Ovary (tissue), 9 donors: Measurements from ENCODE around the gene PYCR2. TPM values are rescaled to one million over a fixed set of nuclear protein-coding genes. Genes with fewer than 3 reads are reported as not detected.
"Not testable (repeated sequence)": the region's sequence is repeated elsewhere in the genome, so short reads cannot be mapped to it uniquely, and the experiment has no call there.

ENCODE experiments used
- DNase-seq, 5 donors: peaks; one replicate each; pipeline ENCODE4 v3.0.0-alpha.2; 2019 to 2020
- H3K27ac ChIP-seq, 2 donors: fragments of 200-600 bp; one replicate each; pipeline versions ENCODE4 v1.5.1 to v1.8.0; 2019 to 2022
- H3K27me3 ChIP-seq: fragments of 200-600 bp; one replicate; pipeline ENCODE4 v1.8.0; 2022
- H3K36me3 ChIP-seq: fragments of 200-600 bp; sonication (generic); one replicate; pipeline ENCODE4 v1.5.1; 2019
- H3K4me1 ChIP-seq: one replicate; pipeline ENCODE4 v1.8.1; 2013; ENCODE audit warnings: mild to moderate bottlenecking, moderate library complexity; ENCODE audit not compliant: insufficient read depth
- H3K4me3 ChIP-seq: fragments of 200-600 bp; sonication (generic); one replicate; pipeline ENCODE4 v1.5.1; 2017
- H3K9me3 ChIP-seq, 2 donors: fragments of 200-600 bp in 1 of 2; sonication (generic) in 1 of 2; one replicate each; pipeline versions ENCODE4 v1.5.1 to v1.8.1; 2013 to 2019; ENCODE audit warnings: mild to moderate bottlenecking in 1 of 2, moderate library complexity in 1 of 2
- EP300 ChIP-seq: sonication (generic); formaldehyde crosslinking; IDR thresholded peaks from one replicate; pipeline ENCODE4 v1.6.1; 2017; ENCODE audit warnings: antibody characterized with exemption
- POLR2A ChIP-seq: fragments of 450-650 bp; IDR thresholded peaks from one replicate; pipeline ENCODE4 v1.6.1; 2017; ENCODE audit warnings: antibody characterized with exemption, mild to moderate bottlenecking, moderate library complexity
- WGBS, 3 donors: extraction: QIAGEN DNeasy Blood & Tissue Kit in 1 of 3; methylation state at CpG; one replicate each; pipeline versions ENCODE4 v1.1.5 to v1.1.7; 2013 to 2017; 5-methylcytosine and 5-hydroxymethylcytosine counted together
- intact Hi-C, 4 donors: fragments of 100-400 bp; cut with DNase I; formaldehyde crosslinking; loops; one replicate each; pipeline versions ENCODE4 v1.11.0 to v1.15.1; 2022 to 2023
- polyA plus RNA-seq, 2 donors: library from polyadenylated mRNA; stranded (reverse); fragments of 200-250 nt in 1 of 2; fragments of 350-450 nt in 1 of 2; fragmentation: Illumina TruSeq in 1 of 2; extraction: RNeasy Lipid Tissue Mini Kit (QIAGEN cat#74804) in 1 of 2; gene quantifications; one replicate each; pipeline ENCODE4 v1.2.3, GENCODE V29; 2013 to 2014
- total RNA-seq, 7 donors: library from RNA; depleted of rRNA in 2 of 7; stranded (reverse); fragments of >200 nt in 2 of 7; fragmentation: NEBNext Ultra II Directional in 3 of 7; extraction: Animal tissue kit (Norgen Biotek cat#: 25700) in 3 of 7; gene quantifications; one replicate each; pipeline versions ENCODE4 v1.1.0 to v1.2.4, GENCODE V29; 2016 to 2023
- TF ChIP-seq, protein P1 (sequence below), 3 donors: fragments of 450-650 bp in 2 of 3; fragments of 200-600 bp in 1 of 3; IDR thresholded peaks; one replicate each; pipeline versions ENCODE4 v1.5.1 to v1.8.0; 2016 to 2022; ENCODE audit warnings: antibody characterized with exemption in 3 of 3, mild to moderate bottlenecking in 1 of 3
- donor health status: DM: no; HTN: no; CAD: no; lungs with moderate emphysema.
- donor health status: DM: no; HTN: no; CAD: no.
- donor health status: Bipolar disorder and iron deficiency.
- donor health status: DM: yes; HTN: yes; CAD: no.
- donor health status: DM: no; HTN: no; CAD: no.
- donor health status: DM: yes; HTN: yes; CAD: no.

The PYCR2 gene
- total and polyA plus RNA-seq, 9 donors: 35.8 to 93.3 (median 58.7) TPM

- Histone ChIP-seq H3K27ac (no peak overlapping the region), H3K4me3 (no peak overlapping the region), H3K27me3 (no peaks in the 10 kb centered on the region), H3K9me3 (no peaks in the 10 kb centered on the region), H3K36me3 (no peaks in the 10 kb centered on the region), H3K4me1 (peaks cover 5% of the 10 kb centered on the region)
- intact Hi-C loops: loop anchor here in 1 of 4 donors (10.0 kb wide), 1 partner anchor 114 kb away; the partner anchor contains the start of gene SRP9
- TF ChIP-seq EP300 (no peak), POLR2A (no peak)
- TF ChIP-seq, protein P1, sequence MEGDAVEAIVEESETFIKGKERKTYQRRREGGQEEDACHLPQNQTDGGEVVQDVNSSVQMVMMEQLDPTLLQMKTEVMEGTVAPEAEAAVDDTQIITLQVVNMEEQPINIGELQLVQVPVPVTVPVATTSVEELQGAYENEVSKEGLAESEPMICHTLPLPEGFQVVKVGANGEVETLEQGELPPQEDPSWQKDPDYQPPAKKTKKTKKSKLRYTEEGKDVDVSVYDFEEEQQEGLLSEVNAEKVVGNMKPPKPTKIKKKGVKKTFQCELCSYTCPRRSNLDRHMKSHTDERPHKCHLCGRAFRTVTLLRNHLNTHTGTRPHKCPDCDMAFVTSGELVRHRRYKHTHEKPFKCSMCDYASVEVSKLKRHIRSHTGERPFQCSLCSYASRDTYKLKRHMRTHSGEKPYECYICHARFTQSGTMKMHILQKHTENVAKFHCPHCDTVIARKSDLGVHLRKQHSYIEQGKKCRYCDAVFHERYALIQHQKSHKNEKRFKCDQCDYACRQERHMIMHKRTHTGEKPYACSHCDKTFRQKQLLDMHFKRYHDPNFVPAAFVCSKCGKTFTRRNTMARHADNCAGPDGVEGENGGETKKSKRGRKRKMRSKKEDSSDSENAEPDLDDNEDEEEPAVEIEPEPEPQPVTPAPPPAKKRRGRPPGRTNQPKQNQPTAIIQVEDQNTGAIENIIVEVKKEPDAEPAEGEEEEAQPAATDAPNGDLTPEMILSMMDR (IDR thresholded peaks at IDR 0.05): no peak
- no peak for DNase-seq
- WGBS, 3 donors: 48 to 67% (median 51%) methylated on average over 16 to 18 of the region's 18 CpGs
Observed at GRCh38 chr1:225888289-225888897, 35.7 kb downstream of the PYCR2 start.

DNA sequence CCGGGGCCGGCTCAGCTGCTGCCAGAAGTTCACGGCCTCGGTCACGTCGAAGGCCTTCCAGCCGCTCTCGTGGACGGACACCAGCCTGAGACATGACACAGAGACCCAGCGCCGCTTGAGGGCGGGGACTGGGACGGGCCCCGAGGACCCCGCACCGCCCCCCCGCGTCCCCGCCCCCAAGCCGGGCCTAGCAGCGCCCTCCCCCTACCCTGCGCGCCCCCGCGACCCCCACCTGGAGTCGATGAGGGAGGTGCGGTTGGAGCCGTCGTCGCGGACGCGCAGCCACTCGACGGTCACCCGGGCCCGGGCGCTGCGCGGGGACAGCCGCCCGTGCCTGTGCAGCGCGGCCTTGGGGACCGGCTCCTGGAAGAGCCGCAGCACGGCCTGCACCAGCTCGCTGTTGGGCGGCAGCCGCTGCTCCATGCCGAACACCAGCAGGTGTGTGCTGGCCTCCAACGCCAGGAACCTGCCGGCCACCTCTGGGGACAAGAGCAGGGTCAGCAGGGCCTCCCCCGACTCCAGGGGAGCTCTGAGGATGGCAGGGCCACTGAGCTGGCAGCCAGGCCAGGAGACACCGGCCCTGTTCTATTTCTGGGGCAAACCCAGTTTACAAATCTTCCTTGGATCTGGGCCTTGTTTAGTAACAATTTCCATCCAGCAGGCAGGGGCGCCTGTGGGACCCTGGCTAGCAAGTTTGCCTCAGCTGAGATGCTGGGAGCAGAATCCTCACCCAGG, 36.3 kb downstream of the PYCR2 start:
- not testable (repeated sequence) for H3K4me1 ChIP-seq, H3K27me3 ChIP-seq, H3K27ac ChIP-seq, H3K9me3 ChIP-seq, H3K4me3 ChIP-seq, H3K36me3 ChIP-seq
- 17 to 46% (median 29%) methylated on average over 3 to 48 of the region's 56 CpGs for WGBS, 3 donors
- peak in 1 of 5 donors; percentile 39 for DNase-seq
- intact Hi-C loops: loop anchor here in 1 of 4 donors (10.0 kb wide), 1 partner anchor 113 kb away; the partner anchor contains the start of gene SRP9

- intact Hi-C loops: loop anchor here in 1 of 4 donors (10.0 kb wide), 1 partner anchor 112 kb away; the partner anchor contains the start of gene SRP9
Observed at GRCh38 chr1:225887030-225887314, 37.1 kb downstream of the PYCR2 start.

GRCh38 chr1:225886159-225887029, 37.7 kb downstream of the PYCR2 start:
- no peaks in the 10 kb centered on the region for H3K27me3 ChIP-seq
- WGBS, 3 donors: 89 to 91% (median 89%) methylated on average over 16 to 19 of the region's 19 CpGs
- intact Hi-C loops: loop anchor here in 1 of 4 donors (10.0 kb wide), 1 partner anchor 112 kb away; the partner anchor contains the start of gene SRP9
- H3K27ac ChIP-seq: no peak overlapping the region
- DNase-seq: no peak
- TF ChIP-seq POLR2A (no peak), EP300 (no peak)
- TF ChIP-seq, protein P1 (IDR thresholded peaks at IDR 0.05): no peak
- H3K4me1 ChIP-seq: peaks cover 5% of the 10 kb centered on the region
- H3K4me3 ChIP-seq: no peak overlapping the region
- H3K36me3 ChIP-seq: no peaks in the 10 kb centered on the region
- no peaks in the 10 kb centered on the region for H3K9me3 ChIP-seq

More at GRCh38 chr1:225887030-225887314, 37.1 kb downstream of the PYCR2 start:
- Histone ChIP-seq H3K4me1 (peaks cover 5% of the 10 kb centered on the region), H3K27ac (no peak overlapping the region), H3K4me3 (no peak overlapping the region), H3K36me3 (no peaks in the 10 kb centered on the region), H3K9me3 (no peaks in the 10 kb centered on the region), H3K27me3 (no peaks in the 10 kb centered on the region)
- DNase-seq: no peak
- WGBS, 3 donors: 87 to 91% (median 89%) methylated on average over 7 of the region's 7 CpGs
- TF ChIP-seq, protein P1 (IDR thresholded peaks at IDR 0.05): no peak
- TF ChIP-seq EP300 (no peak), POLR2A (no peak)
